NCI-H2081 (cell line): Measurements from ENCODE around the gene AP5S1.

Experiments
- DNase-seq, 2 experiments: peaks; one replicate each; lab custom pipeline; 2025; lab: John Stamatoyannopoulos, UW

The AP5S1 gene, protein sequence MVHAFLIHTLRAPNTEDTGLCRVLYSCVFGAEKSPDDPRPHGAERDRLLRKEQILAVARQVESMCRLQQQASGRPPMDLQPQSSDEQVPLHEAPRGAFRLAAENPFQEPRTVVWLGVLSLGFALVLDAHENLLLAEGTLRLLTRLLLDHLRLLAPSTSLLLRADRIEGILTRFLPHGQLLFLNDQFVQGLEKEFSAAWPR

DNA sequence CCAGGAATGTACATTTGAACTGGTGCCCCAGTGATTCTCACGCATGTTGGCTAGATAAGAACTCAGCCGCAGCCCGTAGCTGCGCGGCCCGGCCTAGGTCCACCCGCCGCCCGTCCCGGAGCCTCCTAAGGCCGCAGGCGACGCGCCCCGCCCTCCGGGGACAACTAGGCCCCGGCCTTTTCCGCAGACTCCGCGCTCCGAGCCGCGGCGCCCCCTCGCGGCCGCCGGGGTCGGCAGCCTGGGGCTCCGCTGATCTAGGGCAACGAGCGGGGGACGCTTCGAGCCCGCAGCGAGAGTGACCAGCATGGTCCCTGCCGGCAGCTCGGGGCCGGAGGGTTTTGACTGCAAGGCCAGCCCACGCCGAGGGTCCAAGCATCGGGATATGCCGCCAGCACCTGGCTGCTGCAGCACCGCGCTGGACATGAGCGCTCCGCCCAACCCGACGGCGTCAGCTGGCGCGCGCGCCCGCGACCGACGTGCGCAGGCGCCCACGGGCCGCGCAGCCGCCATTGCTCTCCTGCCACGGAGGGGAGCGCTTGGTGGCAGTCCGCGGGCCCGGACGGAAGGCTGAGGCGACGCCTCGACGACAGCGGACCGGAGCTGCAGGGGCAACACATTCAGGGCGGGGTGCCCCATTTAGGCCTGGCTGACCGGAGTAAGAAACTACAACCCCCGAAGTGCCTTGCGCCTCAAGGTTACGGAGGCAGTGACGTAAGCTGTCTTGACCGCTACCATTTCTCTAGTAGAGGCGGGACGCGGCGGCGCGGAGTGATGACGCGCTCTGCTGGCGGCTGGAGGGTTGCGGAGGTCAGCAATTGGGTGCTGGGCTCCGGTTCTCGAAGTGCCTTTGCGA is at the start of gene AP5S1:
Gene AP5S1, plus strand, starts transcription at position 500 of the 853 bp plus-strand sequence. CDS start 1,571 bp downstream, outside the sequence.
- DNase-seq: peak; percentile 88 to 96

DNA sequence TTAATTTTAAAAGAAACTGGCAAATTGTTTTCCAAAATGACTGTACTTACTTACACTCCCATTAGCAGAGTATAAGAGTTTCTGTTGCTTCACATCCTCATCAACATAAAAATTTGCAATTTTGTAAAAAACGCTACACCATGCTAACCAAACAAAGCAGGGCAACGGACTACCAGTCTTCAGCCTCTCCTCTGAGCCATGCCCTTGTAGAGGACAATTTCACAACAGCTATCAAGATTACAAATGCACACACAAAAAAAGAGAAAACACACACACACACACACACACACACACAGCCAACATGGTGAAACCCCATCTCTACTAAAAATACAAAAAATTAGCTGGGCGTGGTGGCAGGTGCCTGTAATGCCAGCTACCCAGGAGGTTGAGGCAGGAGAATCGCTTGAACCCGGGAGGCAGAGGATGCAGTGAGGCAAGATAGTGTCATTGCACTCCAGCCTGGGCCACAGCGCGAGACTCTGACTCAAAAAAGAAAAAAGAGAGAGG is 48.7 kb upstream of the AP5S1 start:
- DNase-seq: no peak

DNA sequence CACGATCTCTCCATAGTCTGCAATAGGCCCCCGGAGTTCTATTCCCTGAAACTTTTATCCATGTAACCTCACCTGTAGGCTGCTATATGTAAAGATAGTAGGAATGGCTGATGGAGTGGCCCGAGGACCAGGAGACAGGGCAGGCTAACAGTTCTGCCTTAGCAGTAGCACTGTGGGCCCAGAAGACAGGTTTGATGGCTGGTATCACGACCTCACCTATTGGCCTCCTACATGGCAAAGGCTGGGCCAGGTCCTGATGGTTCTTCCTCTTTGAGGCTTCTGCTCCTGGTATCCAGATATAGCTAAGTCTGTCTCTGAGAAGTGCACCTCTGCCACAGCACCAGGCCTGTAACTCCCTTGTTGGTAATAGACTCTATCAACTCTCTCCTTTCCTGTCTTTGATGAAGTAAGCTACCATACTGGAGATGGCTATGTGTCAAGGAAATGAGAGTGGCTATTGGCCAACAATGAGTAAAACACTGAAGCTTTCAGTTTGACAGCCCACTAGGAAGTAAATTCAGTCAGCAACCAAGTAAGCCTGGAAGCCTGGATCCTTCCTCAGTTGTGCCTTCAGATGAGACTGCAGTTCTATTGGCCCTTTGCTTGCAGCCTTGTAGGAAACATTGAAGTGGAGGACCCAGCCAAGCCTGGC is 44.8 kb upstream of the AP5S1 start:
- DNase-seq: no peak

DNA sequence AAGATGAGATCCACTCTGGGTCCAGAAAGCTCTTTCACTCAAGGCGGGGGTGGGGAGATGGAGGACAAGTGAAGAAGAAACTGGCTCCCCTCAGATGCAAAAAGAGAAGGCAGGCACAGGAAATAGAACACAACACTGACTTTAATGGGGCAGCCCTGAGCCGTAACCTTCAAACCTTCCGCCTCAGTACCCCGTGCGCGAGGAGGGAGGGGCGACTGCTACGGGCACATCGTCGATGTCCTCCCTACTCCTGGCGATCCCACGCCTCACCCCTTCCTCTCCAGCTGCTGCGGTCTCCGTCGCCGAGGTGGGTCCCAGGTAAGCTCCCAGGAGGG is 43.0 kb upstream of the AP5S1 start:
- no peak for DNase-seq

DNA sequence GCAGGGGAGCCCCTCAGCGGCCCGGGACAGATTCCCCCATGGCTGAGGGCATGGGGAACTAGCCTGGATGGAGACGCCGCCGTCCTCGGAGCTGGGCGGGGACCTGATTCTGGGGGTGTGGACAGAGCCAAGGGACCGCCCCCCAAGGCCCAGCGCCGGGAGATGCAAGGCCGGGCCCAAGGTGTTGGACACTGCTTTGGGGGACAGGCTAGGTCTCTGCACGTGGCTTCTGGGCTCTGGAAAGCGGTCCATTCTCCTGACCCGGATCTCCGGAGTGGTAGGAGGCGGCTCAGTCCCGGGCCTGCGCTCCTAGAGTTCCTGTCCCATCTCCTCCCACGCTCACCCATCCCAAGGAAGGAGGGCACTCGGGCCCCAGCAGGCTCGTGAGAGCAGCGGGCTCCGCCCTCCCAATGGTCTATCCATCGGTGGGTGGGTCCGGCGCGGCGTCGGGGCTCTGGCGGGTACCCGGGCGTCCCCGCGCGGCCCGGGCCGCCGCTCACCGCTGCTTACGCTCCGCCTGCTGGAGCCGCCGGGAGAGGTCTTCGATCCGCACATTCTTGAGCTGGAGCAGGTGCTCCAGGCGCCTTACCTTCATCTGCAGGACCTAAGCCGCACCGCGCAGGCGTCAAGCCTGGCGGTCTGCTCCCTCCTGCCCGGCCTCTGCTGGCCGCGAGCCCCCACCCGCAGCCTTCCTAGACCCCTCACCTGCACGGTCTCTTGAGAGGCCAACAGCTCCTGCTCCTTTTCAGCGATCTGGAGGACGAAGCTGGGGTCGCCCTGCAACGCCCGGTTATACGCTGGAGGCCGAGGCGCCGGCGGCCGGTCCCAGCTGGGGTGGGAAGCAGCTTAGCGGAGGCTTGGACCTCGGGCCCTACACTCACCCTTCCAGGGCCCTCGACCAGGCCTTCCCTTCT is 42.4 kb upstream of the AP5S1 start:
- DNase-seq: peak in 1 of 2 experiments; percentile 21

DNA sequence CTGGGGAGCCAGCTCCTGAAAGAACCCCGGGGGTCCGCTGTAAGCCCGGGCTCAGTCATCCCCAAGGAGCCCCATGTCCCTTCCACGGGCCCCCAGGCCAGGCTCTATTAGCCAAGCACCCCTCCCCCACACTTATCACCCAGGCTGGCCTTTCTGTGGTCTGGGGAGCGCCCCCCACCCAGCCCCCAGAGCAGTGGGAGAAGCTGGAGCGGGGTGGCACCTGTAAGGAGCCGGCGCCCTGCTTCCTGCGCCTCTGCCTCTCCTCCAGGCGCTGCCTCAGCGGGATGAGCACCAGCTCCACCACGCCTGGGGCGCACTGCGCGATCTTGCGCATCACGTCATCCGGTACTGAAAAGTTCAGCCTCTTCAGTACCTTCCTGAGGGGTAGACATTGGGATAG is 41.4 kb upstream of the AP5S1 start:
- no peak for DNase-seq

DNA sequence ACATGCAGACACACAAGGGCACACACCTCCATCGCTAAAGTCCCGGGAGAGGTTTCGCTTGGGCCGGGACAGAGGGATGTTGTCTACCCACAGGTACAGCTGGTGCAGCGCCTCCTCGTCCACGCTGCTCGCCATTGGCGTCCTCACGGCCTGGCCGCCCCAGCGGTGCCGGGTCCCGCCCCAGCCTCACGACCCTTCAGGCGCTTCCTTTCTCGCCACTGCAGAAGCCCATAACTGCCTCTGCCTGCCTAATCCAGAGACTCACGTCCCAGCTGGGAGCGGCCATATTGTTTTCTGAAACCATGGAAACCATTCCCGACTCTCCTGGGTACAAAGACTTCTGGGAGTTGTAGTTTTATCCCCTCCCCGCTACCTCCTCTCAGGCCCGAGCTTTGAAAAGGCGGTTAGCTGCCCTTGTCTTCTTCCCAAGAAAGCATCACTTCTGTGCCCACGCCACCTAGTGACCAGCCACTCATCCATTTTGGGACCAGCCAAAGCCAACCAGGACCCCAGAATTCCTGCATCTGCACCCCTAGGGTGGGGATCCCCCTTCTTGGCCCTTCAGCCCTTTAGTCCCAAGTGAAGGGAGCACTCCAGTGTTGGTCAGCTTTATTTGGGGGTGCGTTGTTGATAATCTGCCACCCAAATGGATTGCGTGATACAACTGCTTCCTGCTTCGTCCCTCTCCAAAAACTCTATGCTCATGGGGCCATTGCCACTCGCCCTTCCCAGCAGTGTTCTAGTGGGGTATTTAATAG is 39.0 kb upstream of the AP5S1 start, which contains the start of gene SPEF1:
Gene SPEF1, minus strand, starts transcription at position 296 of the 758 bp plus-strand sequence. Its CDS starts 161 bp downstream, at position 135.
- peak; percentile 84 to 90 for DNase-seq

DNA sequence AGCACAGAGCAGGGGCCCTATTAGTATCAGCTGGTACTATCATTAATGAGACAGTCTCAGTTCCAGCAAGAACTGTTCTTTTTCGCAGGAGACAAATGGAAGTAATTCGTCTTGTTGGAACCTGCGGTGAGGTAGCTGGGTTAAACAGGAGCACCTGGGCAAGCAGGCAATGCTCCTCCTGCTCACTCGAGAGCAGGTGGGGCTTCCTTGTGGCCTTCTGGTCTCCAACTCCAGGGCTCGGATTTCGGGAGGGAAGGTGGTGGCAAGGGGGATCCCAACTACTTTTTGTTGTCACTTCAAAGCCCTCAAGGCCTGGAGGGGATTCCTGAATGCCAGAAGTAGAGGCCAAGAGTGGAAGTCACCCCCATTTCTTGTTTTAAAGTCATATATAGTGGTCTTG is 37.8 kb upstream of the AP5S1 start:
- DNase-seq: no peak

DNA sequence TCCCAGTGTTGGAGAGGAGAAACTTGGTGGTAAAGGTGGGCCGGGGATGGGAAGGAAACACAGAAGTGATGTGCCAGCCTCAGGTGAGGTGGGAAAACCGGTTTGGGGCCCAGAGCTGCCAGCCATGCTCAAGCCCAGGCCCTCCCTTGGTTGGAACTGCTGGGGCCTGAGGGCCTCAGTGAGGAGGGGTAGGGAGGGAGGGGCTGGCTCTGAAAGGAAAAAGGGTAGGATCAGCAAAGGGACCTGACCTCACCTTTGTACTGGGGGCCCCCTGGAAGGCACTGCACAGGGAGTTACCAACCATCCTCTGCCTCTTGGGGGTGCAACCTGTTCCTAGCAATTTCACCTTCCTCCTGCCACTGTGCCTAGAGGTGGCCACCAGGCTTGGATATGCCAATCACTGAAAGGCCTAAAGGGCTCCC is 37.3 kb upstream of the AP5S1 start:
- DNase-seq: no peak

DNA sequence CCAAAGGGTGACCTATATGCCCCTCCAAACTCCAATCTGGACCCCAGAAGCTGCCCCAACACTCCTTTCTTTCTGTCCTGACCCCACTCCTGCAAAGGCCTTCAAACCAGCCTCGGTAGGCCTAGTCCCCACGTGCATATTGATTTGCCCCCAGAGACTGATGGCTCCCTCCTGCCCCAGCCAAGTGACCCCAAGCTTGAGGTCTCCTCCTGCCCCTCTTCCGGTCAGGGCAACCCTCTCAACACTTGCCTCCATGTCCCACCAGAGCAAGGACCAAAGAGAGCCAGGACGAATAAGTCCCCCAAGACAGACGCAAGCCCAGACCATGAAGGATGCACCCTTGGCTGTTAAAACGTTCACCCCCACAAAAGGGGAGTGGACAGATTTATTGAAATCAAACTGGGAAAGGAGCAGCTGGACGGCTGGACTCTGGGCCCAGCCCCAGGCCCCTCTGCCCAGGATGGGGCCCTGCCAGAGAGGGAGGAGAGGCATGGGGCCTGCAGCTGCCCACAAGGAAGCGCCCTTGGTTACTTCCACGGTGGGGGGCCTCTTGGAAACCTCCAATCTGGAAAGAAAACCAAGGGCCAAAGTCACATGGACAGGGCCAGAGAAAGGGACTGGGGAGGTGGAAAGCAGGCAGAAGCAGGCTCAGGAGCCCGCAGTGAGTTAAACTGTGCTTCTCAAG is 36.7 kb upstream of the AP5S1 start:
- no peak for DNase-seq

DNA sequence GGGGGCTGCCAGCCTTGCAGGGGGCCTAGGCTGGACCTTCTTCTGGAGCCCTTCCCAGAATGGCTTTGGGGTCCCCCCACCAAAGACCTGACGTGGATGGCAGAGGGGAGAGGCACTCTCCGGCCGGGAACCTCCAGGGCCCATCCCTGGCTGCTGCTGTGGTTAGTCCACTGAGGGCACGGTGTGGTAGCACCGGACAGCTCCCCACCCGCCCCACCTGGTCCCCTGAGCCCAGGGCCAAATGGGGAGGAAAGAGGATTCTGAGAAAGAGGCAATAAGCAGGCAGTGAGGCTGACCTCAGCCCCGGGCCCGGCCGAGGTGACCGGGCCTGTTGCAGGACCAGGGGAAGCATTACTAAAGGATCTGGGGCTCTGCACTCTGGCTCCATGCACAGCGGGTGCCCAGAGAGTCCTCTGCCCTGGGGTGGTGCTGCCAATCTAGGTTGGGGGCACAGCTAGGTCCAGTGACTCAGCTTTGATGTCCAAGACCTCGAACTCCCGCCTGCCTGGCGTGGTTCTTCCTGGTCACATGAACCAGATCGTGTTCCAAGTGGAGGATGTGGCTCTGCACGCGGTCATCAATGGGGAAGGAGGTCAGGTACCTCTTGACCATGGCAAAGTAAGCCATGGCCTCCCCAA is 36.0 kb upstream of the AP5S1 start:
- no peak for DNase-seq

DNA sequence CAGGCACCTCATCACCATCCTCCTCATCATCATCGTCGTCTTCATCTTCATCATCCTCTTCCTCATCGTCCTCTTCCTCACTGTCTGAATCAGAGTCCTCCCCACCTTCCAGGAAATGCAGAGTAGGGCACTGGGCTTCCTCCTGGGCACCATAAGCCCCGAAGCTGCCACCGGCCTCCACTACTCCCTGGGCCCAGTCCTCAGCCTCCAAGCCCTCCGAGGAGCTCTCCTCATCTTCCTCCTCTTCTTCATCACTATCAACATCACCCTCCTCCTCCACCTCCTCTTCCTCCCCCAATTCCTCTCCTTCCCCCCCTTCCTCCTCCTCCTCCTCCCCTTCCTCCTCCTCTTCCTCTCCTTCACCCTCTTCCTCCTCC is 35.5 kb upstream of the AP5S1 start:
- no peak for DNase-seq

DNA sequence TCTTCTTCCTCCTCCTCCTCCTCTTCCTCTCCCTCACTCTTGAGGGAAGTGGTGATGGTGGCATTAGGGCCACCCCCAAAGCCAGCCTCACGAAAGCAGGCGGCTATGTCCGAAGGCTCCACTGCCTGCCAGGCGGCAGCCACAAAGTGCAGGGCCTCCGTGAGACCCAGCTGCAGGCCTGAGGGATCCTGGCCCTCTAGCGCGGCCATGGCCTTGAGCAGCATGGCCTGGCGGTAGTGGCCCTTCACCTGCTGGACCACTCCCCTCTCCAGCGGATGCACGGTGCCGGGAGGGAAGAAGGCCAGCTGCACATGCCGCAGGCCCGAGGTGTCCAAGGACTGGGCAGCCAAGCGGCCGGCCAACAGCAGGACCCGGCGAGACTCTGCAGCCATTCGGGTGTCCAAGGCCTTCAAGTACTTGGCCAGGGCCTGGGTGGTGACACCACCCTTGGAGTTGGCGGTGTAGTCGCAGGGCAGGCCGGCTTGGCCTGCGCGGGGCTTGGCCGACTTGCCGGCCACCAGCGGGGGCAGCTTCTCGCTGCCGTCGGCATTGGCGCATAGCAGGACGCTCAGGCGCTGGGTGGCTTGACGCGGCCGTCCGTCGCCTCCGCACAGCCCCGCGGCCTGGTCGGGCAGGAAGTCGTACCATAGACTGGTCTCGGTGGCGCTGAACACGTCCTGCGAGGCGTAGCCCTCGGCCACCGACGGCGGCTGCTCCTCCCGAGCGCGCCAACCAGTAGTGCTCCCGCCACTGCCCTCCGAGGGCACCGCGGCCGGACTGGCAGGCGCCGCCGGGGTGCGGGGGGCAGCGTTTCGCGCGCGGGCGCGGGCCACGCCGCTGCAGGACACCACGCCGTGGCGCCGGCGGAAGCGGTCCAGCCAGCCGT is 34.9 kb upstream of the AP5S1 start:
- DNase-seq: peak in 1 of 2 experiments; percentile 48

DNA sequence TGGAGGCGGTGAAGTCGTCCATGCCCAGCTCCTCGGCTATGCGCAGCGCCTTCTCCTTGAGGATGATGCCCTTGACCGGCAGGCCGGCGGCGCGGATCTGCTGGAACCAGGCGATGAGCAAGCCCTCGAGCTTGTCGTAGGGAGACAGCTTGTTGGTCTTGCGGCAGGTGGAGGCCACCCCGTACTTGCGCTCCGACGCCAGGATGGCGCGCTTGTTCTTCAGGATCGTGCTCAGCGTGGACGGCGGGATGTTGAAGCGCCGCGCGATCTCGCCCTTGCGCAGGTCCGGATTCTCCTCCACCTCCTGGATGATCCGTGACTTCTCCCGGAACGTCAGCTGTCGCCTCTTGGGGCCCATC is 34.2 kb upstream of the AP5S1 start:
- DNase-seq: peak in 1 of 2 experiments; percentile 46

DNA sequence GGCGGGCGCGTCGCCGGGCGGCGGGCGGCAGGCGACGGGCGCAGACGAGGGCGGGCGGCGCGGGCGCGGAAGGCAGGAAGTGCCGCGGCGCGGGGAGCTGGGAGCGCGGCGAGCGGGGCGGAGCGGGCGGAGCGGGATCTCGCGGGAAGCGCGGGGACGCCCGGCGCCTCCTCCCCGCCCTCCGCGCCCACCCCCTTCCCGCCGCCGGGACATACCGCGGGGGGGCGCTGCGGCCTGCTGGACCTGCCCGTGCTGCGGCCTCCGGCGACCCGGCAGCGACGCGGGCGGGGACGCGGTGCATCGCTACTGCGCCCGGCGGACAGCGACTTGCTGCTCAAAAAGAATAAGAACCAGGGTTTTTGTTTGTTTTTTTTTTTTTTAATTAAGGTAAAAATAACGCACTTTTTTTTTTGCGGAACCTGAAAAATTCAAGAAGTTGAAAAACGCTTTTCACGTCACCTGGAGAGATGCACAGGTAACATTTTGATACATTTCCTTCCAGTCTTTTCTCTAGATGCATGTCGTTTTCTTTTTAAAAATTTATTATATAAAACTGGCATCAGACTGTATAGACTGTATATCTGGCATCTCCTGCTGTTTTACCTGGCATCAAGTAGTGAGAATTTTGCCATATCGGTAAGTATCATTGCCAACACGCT is 33.6 kb upstream of the AP5S1 start, which contains the start of gene CENPB:
Gene CENPB, minus strand, starts transcription at position 76 of the 659 bp plus-strand sequence. CDS start 257 bp downstream, outside the sequence.
- peak; percentile 86 to 88 for DNase-seq

DNA sequence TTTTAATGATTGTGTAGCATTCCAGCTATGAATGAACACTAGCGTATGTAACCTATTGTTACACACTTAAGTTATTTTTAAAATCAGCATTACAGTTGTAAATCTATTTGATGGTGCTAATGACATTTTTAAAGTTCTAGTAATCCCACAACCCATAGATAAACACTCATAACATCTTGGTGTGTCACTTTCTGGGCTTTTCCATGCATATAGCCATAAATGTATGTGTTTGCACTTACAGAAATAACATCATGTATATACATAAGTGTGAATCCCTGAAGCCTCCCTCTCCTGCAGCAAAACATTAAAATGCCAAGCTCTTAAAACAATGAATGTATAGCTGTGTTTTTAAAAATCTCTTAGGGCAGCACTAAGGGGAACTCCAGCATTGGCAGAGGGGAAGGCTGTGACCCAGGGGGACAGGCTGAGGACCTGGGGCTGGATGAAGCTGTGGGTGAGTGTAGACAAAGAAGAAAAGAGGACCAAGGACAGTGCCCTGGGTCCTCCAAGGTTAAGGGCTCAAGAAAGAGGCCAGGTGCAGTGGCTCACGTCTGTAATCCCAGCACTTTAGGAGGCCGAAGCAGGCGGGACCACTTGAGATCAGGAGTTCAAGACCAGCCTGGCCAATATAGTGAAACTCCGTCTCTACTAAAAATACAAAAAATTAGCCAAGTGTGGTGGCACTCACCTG is 32.9 kb upstream of the AP5S1 start:
- no peak for DNase-seq

DNA sequence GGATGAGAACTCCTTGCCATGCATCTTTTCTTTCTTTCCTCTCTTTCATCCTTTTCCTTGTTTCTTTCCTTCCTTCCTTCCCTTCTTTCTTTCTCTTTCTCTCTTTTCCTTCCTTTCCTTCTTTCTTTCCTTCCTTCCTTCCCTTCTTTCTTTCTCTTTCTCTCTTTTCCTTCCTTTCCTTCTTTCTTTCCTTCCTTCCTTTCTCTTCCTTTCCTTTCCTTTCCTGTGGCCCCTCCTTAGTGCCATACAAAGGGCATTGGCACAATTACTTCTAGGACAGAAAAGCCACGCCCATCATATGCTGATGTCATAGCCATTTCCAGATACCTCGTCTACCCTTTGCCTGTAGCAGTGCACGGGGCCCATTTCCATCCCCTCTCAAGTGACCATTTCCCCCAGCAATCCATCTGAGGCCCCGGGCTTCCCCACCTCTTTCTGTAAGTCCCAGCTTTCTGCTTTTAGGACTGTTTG is 31.6 kb upstream of the AP5S1 start:
- DNase-seq: no peak
